ENCODE data around the gene USP28.

USP28 gene

DNA sequence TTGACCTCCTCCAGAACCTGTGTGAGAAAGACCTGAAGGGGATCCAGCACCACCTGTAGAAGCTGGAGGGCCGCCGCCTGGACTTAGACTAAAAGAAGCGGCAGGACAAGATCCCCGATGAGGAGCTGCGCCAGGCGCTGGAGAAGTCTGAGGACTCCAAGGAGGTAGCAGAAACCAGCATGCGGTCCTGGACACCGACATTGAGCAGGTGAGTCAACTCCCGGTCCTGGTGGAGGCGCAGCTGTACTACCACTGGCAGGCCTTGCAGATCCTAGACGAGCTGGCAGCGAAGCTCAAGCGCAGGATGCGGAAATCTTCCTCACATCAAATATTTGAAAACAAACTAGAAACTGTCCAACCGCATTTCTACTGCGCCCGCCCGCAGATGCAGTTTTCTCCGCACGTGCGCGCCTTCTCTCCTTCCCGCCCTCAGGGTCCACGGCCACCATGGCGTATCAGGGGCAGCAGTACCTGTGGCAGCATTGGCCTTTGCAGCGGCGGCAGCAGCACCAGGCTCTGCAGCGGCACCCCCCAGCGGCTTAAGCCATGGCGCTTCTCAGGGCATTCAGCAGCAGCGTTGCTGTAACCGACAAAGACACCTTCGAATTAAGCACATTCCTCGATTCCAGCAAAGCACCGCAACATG is 85.6 kb downstream of the USP28 start:
- TF ChIP-seq GATA2 (IDR thresholded peaks at IDR 0.05; ENCODE audit: low read depth, low read length) (no peak), GATA3 (IDR thresholded peaks at IDR 0.05; ENCODE audit: low read depth, low read length) (no peak)

DNA sequence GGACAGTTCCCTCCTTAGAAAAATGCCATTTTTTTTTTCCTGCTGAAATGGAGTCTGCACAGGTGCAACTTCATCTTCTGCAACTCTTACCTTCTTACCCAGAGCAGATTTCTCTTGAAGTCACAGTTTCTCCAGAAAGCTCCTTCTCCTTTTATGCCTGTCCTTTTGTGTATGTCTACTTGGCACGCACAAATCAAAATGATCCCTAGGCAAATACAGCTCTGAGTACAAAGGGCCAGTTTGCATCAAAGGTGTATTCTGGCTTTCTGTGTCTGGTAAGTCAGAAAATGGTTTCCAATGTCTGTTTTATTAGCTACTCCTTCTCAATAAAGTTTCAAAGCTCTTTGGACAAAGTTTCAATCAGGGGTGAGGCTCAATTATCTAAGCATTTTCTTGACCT is 93.2 kb downstream of the USP28 start:
- TF ChIP-seq GATA2 (IDR thresholded peaks at IDR 0.05; ENCODE audit: low read depth, low read length) (no peak), GATA3 (IDR thresholded peaks at IDR 0.05; ENCODE audit: low read depth, low read length) (no peak)

DNA sequence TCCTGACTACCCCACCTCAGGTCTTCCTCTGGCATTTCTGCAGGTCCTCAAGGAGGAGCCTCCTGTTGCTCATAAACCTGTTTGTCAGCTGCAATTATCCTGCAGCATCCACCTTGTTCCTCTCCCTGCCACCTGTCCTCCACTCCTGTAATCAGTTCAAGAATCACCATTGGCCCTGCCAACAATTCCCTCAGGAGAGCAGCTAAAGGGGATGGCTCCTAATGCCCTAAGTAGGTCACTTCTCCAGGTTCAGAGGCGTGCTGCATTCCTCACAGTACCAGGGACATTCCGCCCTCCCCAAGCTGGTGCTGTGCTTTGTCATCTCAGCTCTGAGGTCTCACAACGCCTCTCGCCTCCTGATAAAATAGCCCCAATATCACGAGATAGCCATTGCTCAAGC is 93.7 kb downstream of the USP28 start:
- TF ChIP-seq GATA3 (IDR thresholded peaks at IDR 0.05; ENCODE audit: low read depth, low read length) (no peak), GATA2 (IDR thresholded peaks at IDR 0.05; ENCODE audit: low read depth, low read length) (no peak)

DNA sequence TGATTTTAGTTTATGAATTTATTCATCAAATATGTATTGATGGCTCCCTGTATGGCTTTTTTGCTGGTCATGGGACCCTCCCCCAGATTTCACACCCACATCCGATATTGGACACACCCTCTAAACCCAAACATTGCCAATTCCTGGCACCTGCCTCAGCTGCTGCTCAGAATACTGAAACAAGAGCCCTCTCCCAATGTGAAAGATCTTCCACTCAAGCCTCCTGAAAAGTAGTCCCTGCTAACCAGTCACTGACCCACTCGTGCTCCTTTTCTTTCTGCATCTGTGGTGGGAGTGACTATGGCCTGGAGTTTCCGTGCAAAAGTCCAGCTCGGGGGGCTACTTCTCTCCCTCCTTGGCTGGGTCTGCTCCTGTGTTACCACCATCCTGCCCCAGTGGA is 95.9 kb downstream of the USP28 start, which contains the start of gene CLDN25:
Gene CLDN25 (plus strand): TSS at position 301 of the 400 bp plus-strand sequence. CDS start 0 bp downstream, at position 301.
- TF ChIP-seq GATA2 (IDR thresholded peaks at IDR 0.05; ENCODE audit: low read depth, low read length) (no peak), GATA3 (IDR thresholded peaks at IDR 0.05; ENCODE audit: low read depth, low read length) (no peak)

DNA sequence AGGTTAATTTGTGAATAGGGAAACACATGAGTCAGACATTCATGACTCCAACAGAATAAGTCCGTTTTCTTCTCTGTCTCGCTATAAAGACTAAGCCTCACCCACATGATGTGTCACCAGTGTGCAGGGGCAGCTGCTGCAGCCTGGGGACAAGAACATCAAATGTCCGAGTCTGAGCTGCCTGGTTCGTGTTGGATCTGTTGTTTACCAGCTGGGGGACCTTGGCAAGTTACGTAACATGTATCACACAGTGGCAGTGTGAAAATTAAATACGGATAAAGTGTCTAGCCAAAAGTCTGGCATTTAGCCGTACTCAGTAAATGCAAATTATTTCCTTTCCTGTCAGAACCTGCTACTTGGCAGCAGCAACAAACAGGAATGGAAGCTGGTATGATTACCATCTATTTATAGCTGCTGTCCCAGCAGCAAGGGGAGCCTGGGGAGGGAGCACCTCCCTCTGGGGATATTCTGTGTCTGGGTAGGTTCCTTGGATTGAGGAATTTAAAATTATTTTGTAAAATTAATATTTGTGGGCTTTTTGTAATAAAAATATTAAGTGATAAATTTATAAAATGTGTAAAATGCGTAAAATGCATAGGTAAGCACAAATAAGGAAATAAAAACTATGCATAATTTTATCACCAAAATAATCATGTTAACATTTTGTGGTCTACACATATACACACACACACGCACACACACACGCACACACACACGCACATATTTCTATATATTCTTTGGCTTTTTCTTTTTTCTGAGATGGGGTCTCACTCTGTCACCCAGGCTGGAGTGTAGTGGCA is 97.1 kb downstream of the USP28 start:
- TF ChIP-seq GATA3 (IDR thresholded peaks at IDR 0.05; ENCODE audit: low read depth, low read length), result no peak
- TF ChIP-seq GATA2 (IDR thresholded peaks at IDR 0.05; ENCODE audit: low read depth, low read length), result peak; percentile 76

DNA sequence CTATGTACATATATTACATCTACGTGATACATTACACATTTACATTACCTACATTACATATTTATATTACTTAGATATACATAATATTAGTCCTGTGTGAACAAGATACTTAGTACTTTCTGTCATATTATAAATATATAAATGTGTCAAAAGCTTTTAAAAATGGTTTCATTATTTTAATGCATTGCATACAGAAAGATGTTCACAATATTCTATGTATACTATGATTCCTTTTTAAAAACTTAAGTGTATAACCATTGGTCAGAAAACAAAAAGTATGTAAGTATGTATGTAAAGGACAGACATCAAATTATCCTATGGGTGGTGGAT is 101.2 kb downstream of the USP28 start:
- TF ChIP-seq GATA2 (IDR thresholded peaks at IDR 0.05; ENCODE audit: low read depth, low read length) (no peak), GATA3 (IDR thresholded peaks at IDR 0.05; ENCODE audit: low read depth, low read length) (no peak)

DNA sequence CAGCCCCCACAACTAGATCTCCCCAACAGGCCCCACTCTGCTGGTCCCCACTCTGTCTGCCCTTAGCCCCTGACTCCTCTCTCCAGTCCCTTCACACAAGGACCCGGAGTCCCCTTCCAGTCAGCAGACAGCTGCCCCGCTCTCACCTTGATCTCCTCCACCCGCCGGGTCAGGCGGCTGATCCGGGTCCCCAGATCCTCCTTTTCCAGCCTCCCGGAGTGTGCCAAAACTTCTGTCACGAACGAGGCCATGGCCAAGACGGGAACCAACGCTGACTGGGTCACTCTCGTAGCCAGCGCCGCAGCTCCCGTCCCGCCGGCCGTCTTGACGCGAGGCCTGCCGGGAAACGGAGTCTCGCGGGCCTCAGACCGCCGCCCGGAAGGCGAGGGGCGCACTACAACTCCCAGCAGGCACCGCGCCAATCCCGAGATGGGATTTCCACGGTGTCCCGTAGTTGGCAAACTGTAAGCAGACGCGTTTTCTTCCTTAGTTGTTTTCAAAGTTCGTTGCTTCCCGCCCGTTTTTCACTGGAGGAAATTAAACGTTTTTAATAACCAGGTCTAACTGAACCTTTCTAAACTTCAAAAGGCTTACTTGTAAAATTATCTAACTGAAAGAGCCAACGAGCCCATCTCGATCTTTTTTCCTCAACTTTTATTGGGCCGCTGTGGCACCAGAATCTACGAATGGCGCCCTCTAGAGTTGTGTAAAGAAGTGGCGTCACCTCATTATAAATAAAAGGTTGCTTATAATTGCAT is 101.8 kb downstream of the USP28 start, which contains the start of gene ZW10:
Gene ZW10 (minus strand): TSS at position 277 of the 758 bp plus-strand sequence. CDS start 26 bp downstream, at position 251.
- TF ChIP-seq GATA2 (IDR thresholded peaks at IDR 0.05; ENCODE audit: low read depth, low read length), result no peak
- TF ChIP-seq GATA3 (IDR thresholded peaks at IDR 0.05; ENCODE audit: low read depth, low read length), result no peak

DNA sequence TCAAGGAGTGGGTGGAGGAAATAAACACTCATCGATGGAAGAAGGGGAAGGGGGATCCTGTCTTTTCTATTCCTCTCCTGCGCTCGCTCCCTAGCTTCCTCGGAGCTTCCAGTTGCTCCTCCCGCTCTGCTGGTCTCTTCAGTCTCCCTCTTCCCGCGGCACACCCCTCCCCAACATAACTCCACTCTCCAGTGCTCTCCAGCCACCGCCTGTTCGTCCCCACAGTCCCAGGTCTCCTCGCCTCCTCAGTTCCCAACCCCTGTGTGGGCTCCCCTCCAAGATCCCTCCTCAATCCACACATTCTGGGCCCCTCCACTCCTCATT is 102.3 kb downstream of the USP28 start:
- TF ChIP-seq GATA3 (IDR thresholded peaks at IDR 0.05; ENCODE audit: low read depth, low read length), result no peak
- TF ChIP-seq GATA2 (IDR thresholded peaks at IDR 0.05; ENCODE audit: low read depth, low read length), result no peak

DNA sequence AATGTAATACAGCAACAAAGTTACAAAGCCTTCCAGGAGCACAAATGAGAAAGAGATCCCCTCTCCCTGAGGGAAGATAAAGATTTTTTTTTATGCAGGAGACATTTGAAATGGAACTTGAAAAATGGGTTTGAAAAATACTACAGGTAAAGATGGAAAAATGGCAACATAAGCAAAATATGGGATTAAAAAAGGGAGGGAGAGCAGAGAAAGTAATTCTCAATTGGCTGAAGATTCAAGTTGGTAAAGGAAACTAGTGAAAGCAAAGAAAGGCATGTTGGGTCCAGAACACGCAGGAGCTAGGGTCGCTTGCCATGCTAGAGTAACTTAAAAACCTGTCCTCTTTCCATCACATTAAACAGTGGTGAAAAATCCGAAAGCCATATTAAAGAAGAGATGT is 103.4 kb downstream of the USP28 start:
- TF ChIP-seq GATA3 (IDR thresholded peaks at IDR 0.05; ENCODE audit: low read depth, low read length) (no peak), GATA2 (IDR thresholded peaks at IDR 0.05; ENCODE audit: low read depth, low read length) (no peak)

DNA sequence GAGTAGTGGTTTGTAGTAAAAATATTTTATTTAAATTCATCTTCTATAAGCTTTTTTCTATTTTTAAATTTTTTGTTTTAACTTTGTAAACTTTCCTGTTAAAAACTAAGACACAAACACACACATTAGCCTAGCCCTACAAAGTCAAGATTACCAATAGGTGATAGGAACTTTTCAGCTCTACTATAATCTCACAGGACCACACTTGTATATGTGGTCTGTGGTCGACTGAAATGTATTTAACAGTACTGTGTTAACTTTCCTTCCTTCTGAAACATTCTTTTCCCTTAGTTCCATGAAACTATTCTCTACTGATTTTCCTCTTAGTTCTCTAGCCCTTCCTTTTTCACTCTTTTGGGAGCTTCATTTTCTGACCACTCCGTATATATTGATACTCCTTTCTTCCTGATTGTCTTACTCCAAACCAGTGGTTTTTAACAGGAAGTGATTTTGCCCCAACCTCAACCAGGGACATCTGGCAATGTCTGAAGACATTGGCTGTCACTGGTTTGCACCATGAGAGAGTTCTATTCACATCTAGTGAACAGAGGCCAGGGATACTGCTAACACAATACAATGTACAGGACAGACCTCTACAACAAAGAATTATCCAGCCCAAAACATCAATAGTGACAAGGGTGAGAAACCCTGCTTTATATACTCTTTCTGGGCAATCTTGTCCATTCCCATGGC is 110.7 kb downstream of the USP28 start:
- no peak for TF ChIP-seq GATA3 (IDR thresholded peaks at IDR 0.05; ENCODE audit: low read depth, low read length)
- no peak for TF ChIP-seq GATA2 (IDR thresholded peaks at IDR 0.05; ENCODE audit: low read depth, low read length)

DNA sequence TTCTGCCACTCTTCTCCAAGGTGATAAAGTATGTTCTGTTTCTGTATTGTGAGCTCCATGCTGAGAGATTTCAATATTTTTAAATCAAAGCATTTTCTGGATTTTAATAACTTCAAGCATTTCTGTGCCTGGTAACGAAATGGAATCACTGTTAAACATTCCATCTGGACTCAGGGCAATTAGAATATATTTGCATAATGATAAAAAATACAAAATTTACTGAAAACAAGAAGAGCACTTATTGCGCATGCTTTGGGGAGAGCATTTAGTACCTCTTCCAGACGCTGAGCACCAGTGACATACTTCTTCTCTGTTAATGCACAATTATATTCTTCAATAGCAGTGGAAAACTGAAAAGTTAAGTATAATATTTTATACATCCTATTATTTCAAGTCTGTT is 115.1 kb downstream of the USP28 start:
- TF ChIP-seq GATA2 (IDR thresholded peaks at IDR 0.05; ENCODE audit: low read depth, low read length), result no peak
- no peak for TF ChIP-seq GATA3 (IDR thresholded peaks at IDR 0.05; ENCODE audit: low read depth, low read length)

DNA sequence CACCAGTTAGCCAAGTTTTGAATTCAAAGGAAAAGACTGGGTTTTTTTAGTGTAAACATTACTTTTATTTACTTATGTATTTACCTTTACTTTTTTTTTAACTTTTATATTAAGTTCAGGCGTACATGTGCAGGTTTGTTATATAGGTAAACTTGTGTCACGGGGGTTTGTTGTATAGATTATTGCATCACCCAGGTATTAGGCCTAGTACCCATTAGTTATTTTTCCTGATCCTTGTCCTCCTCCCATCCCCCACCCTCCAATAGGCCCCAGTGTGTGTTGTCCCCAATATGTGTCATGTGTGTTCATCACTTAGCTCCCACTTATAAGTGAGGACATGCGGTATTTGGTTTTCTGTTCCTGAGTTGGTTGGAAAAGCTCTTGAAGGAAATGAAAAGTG is 122.4 kb downstream of the USP28 start:
- TF ChIP-seq GATA2 (IDR thresholded peaks at IDR 0.05; ENCODE audit: low read depth, low read length) (no peak), GATA3 (IDR thresholded peaks at IDR 0.05; ENCODE audit: low read depth, low read length) (no peak)

Measured in SH-SY5Y (cell line).